PC-3 (cell line): ENCODE results near the gene LIX1L. TPM values are rescaled to one million over a fixed set of nuclear protein-coding genes. Genes with fewer than 3 reads are reported as not detected.
A peak's percentile ranks its signal among the peaks of the same experiment; 100 is the strongest.

Experiments
- ATAC-seq: fragments of 200-7000 bp; cut with Tn5 transposase; 2 replicates; pipeline ENCODE4 v1.9.1; 2020; ENCODE audit warnings: mild to moderate bottlenecking, moderate library complexity
- BruUV-seq: library from RNA; stranded (reverse); fragments of 400-500 nt; replicated peaks from 2 replicates; lab custom pipeline; 2021; lab: Mats Ljungman, UMichigan
- CTCF ChIA-PET: fragments of 300-600 bp; sonication (Branson Sonifier 250); formaldehyde crosslinking; loops from one replicate; lab custom pipeline; 2022; ENCODE audit warnings: antibody characterized with exemption; lab: Charles Lee
- POLR2A ChIA-PET: fragments of 300-600 bp; sonication (Branson Sonifier 250); formaldehyde crosslinking; loops from one replicate; lab custom pipeline; 2022; ENCODE audit warnings: antibody characterized with exemption; ENCODE audit not compliant: unreplicated experiment; lab: Charles Lee
- DNase-seq: peaks from one replicate; pipeline ENCODE4 v3.0.0-alpha.2; 2015
- H2AFZ ChIP-seq: fragments of 300-600 bp; sonication (generic); 2 replicates; pipeline ENCODE4 v1.6.0; 2016; ENCODE audit warnings: antibody characterized with exemption, low read length
- H3F3A ChIP-seq: fragments of 300-600 bp; sonication (generic); one replicate; pipeline ENCODE4 v1.6.0; 2017; ENCODE audit warnings: antibody characterized with exemption, low read length, control low read depth, mild to moderate bottlenecking; ENCODE audit not compliant: unreplicated experiment
- H3K27ac ChIP-seq: fragments of 300-600 bp; sonication (generic); 2 replicates; pipeline ENCODE4 v1.5.1; 2016; ENCODE audit warnings: mild to moderate bottlenecking, low read length
- H3K27me3 ChIP-seq: fragments of 300-600 bp; sonication (generic); 2 replicates; pipeline ENCODE4 v1.6.1; 2016; ENCODE audit warnings: low read length, mixed read lengths
- H3K36me3 ChIP-seq: fragments of 300-600 bp; sonication (generic); 2 replicates; pipeline ENCODE4 v1.6.1; 2016; ENCODE audit warnings: low read depth, mixed run types, low read length, mixed read lengths
- H3K4me1 ChIP-seq: fragments of 300-600 bp; sonication (generic); 2 replicates; pipeline ENCODE4 v1.5.1; 2016; ENCODE audit warnings: low read length; ENCODE audit not compliant: insufficient read depth
- H3K4me2 ChIP-seq: fragments of 300-600 bp; sonication (generic); 2 replicates; pipeline ENCODE4 v1.6.0; 2016; ENCODE audit warnings: low read length
- H3K4me3 ChIP-seq: fragments of 300-600 bp; sonication (generic); 2 replicates; pipeline ENCODE4 v1.5.1; 2016; ENCODE audit warnings: mild to moderate bottlenecking, low read length, mixed read lengths
- H3K79me2 ChIP-seq: fragments of 300-600 bp; sonication (generic); 2 replicates; pipeline ENCODE4 v1.6.1; 2017; ENCODE audit warnings: low read length, mixed read lengths
- H3K9ac ChIP-seq: fragments of 300-600 bp; sonication (generic); 2 replicates; pipeline ENCODE4 v1.6.0; 2016; ENCODE audit warnings: mild to moderate bottlenecking, low read length
- H3K9me2 ChIP-seq: fragments of 300-600 bp; sonication (generic); replicated peaks from 2 replicates; pipeline ENCODE4 v1.6.1; 2016; ENCODE audit warnings: mixed run types, low read length, mixed read lengths
- H3K9me3 ChIP-seq: fragments of 300-600 bp; sonication (generic); 2 replicates; pipeline ENCODE4 v1.6.1; 2016; ENCODE audit warnings: low read length, mixed read lengths
- H4K20me1 ChIP-seq: fragments of 300-600 bp; sonication (generic); 2 replicates; pipeline ENCODE4 v1.6.1; 2016; ENCODE audit warnings: low read length, mixed read lengths
- CTCF ChIP-seq: fragments of 300-600 bp; sonication (generic); conservative IDR thresholded peaks from 2 replicates; pipeline ENCODE4 v1.5.1; 2017; ENCODE audit warnings: antibody characterized with exemption, low read depth, mild to moderate bottlenecking, low read length
- EZH2 ChIP-seq: fragments of 300-600 bp; sonication (generic); IDR thresholded peaks from one replicate; pipeline ENCODE4 v1.6.1; 2017; ENCODE audit warnings: antibody characterized with exemption, mild to moderate bottlenecking, low read length; ENCODE audit not compliant: unreplicated experiment
- EZH2phosphoT487 ChIP-seq: fragments of 300-600 bp; sonication (generic); IDR thresholded peaks from 2 replicates; pipeline ENCODE4 v1.6.1; 2018; ENCODE audit warnings: mild to moderate bottlenecking, antibody characterized with exemption, low read length, borderline replicate concordance
- intact Hi-C: fragments of 100-400 bp; cut with micrococcal nuclease; formaldehyde crosslinking; loops from 2 replicates; pipeline ENCODE4 v1.9.0; 2023
- total RNA-seq: library from RNA; depleted of rRNA; stranded (reverse); fragments of >200 nt; gene quantifications from 2 replicates; pipeline ENCODE4 v1.2.3, GENCODE V29; 2014

Gene LIX1L
- total RNA-seq, 1 experiment from 2014 or later: 12.5 TPM

DNA sequence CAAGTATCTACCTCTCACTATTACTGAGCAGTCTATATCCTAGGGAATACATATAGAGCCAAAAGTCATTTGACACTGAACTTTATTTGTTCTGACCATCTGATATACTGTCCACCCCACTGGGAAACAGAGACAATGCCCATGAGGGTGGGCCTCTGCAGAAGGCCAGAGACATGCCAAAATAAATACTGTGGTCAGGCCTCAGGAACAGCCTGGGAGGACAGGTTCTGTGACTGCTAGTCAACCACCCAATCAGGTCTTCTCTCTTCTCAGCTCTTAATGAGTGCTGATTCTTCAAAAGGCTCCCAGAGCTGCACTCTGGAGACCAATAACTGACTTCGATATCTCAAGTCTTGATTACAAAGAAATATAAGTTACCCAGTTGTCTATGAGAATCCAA lies 66.7 kb downstream of the LIX1L start:
- ChIA-PET POLR2A (interaction anchor here (0.6 kb wide), 2 partner anchors 32 to 135 kb away, joined by 3 to 5 read pairs; no protein-coding TSS in a partner anchor), CTCF (interaction anchor here (0.5 to 2.4 kb wide), 11 partner anchors 17 to 171 kb away, joined by 3 to 35 read pairs (median 6); partner anchors contain the start of genes ITGA10, LIX1L, NUDT17 and PIAS3)
- no peaks in the 10 kb centered on the region for H3K79me2 ChIP-seq
- no peaks in the 10 kb centered on the region for H3K27me3 ChIP-seq
- peaks cover 48% of the 10 kb centered on the region for H3K4me1 ChIP-seq
- intact Hi-C loops: loop anchor here (1.0 kb wide), 2 partner anchors 46 to 73 kb away; partner anchors contain the start of genes ANKRD34A, NUDT17 and POLR3GL
- BruUV-seq: no TSS peak
- peak overlapping the region; percentile 75 for H3K9ac ChIP-seq
- peaks cover 10% of the 10 kb centered on the region for H3F3A ChIP-seq
- peak overlapping the region; percentile 50 for H3K4me3 ChIP-seq
- H3K9me2 ChIP-seq: no peaks in the 10 kb centered on the region
- no peaks in the 10 kb centered on the region for H4K20me1 ChIP-seq
- no peaks in the 10 kb centered on the region for H3K9me3 ChIP-seq
- TF ChIP-seq EZH2: no peak
- TF ChIP-seq CTCF: no peak
- no peak for TF ChIP-seq EZH2phosphoT487
- H3K4me2 ChIP-seq: peak overlapping the region; percentile 82
- H3K27ac ChIP-seq: peak overlapping the region; percentile 95
- no peaks in the 10 kb centered on the region for H3K36me3 ChIP-seq
- DNase-seq: peak; percentile 96
- H2AFZ ChIP-seq: peak overlapping the region; percentile 48
- peak; percentile 61 for ATAC-seq

- H3K27ac ChIP-seq: peak overlapping the region; percentile 95; the same call in 1 of the 2 replicates
- ATAC-seq: no peak
- no peaks in the 10 kb centered on the region for H3K27me3 ChIP-seq
- no peaks in the 10 kb centered on the region for H3K36me3 ChIP-seq
- intact Hi-C loops: no loop called here
- peaks cover 10% of the 10 kb centered on the region for H3F3A ChIP-seq
- no peak overlapping the region for H3K9ac ChIP-seq
- DNase-seq: peak; percentile 15
- H3K4me1 ChIP-seq: peaks cover 54% of the 10 kb centered on the region
- no peak overlapping the region for H3K4me3 ChIP-seq
- no peaks in the 10 kb centered on the region for H3K9me3 ChIP-seq
- TF ChIP-seq EZH2: no peak
- no TSS peak for BruUV-seq
- POLR2A ChIA-PET: no interaction called here
- no peak overlapping the region for H2AFZ ChIP-seq
- no peaks in the 10 kb centered on the region for H3K9me2 ChIP-seq
- no peak overlapping the region for H3K4me2 ChIP-seq
- no peaks in the 10 kb centered on the region for H4K20me1 ChIP-seq
- CTCF ChIA-PET: no interaction called here
- no peaks in the 10 kb centered on the region for H3K79me2 ChIP-seq
Observed at GRCh38 chr1:145889722-145890121, 68.1 kb downstream of the LIX1L start.

DNA sequence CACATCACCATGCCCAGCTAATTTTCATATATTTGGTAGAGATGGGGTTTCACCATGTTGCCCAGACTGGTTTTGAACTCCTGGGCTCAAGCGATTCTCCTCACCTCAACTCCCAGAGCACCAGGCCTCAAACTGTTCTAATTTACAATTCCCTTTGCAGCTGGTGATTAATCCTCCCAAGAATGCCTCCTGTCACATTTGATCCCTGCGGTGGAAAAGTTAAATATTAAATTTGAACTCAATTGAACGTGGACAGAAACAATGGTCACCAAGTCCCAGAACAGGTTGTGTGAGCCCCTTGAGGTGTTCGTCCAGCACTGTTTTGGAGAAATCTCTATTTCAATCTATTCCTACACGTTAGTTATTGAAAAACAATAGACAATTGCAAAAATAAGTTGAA lies 70.2 kb downstream of the LIX1L start:
- no peaks in the 10 kb centered on the region for H3K9me3 ChIP-seq
- H3K4me3 ChIP-seq: no peak overlapping the region
- H3F3A ChIP-seq: peaks cover 10% of the 10 kb centered on the region
- BruUV-seq: no TSS peak
- POLR2A ChIA-PET: no interaction called here
- H4K20me1 ChIP-seq: no peaks in the 10 kb centered on the region
- TF ChIP-seq EZH2 (no peak), CTCF (no peak), EZH2phosphoT487 (no peak)
- H3K4me1 ChIP-seq: peaks cover 46% of the 10 kb centered on the region
- H3K9ac ChIP-seq: no peak overlapping the region
- CTCF ChIA-PET: interaction anchor here (0.7 kb wide), 1 partner anchor 29 kb away, joined by 3 read pairs; the partner anchor contains the start of gene PIAS3
- H3K36me3 ChIP-seq: no peaks in the 10 kb centered on the region
- no peaks in the 10 kb centered on the region for H3K9me2 ChIP-seq
- H3K79me2 ChIP-seq: no peaks in the 10 kb centered on the region
- H3K27ac ChIP-seq: no peak overlapping the region
- DNase-seq (peak; percentile 66), ATAC-seq (no peak)
- no peaks in the 10 kb centered on the region for H3K27me3 ChIP-seq
- intact Hi-C loops: no loop called here
- H2AFZ ChIP-seq: no peak overlapping the region
- H3K4me2 ChIP-seq: no peak overlapping the region
